ENCODE measurements around the gene FOXN3. TPM values are rescaled to one million over a fixed set of nuclear protein-coding genes. Genes with fewer than 3 reads are reported as not detected.

Gene FOXN3
- polyA plus RNA-seq, 1 donor (not counting 4 experiments of a cell fraction or from before 2014, with no cell fraction given), result 10.2 TPM

GRCh38 chr14:89256951-89257350, 160.1 kb downstream of the FOXN3 start:
- dilution Hi-C loops (cut with MboI; ENCODE audit: extremely low pct_ligation_motif_present, low sequenced_read_pairs), result no loop called here

GRCh38 chr14:89256283-89256682, 160.8 kb downstream of the FOXN3 start:
- no peak for TF ChIP-seq EZH2 (IDR thresholded peaks at IDR 0.05; ENCODE audit: low read length)
- TF ChIP-seq CTCF (optimal IDR thresholded peaks at IDR 0.05 in 1 of 3, IDR thresholded peaks at IDR 0.05 in 1 of 3, conservative IDR thresholded peaks at IDR 0.05 in 1 of 3; ENCODE audit: extremely low read depth in 1 of 3, insufficient read depth in 2 of 3, low read length in 3 of 3), result no peak
- Histone ChIP-seq H3K27me3 (ENCODE audit: control insufficient read depth, extremely low read depth, insufficient read depth, low read length) (no peaks in the 10 kb centered on the region), H2AFZ (ENCODE audit: control insufficient read depth, low read length) (no peak overlapping the region), H3K79me2 (ENCODE audit: control insufficient read depth, insufficient read depth, low read length) (no peaks in the 10 kb centered on the region), H3K9ac (ENCODE audit: control insufficient read depth, extremely low read depth, insufficient read depth, low read length) (no peak overlapping the region), H3K4me2 (ENCODE audit: control insufficient read depth, extremely low read depth, insufficient read depth, low read depth, low read length) (no peak overlapping the region), H3K4me1 (ENCODE audit: control insufficient read depth, extremely low read depth, insufficient read depth, low read length) (peaks cover under 1% of the 10 kb centered on the region), H3K9me1 (ENCODE audit: control insufficient read depth, extremely low read depth, insufficient read depth, low read length) (no peaks in the 10 kb centered on the region), H3K36me3 (ENCODE audit: control insufficient read depth in 2 of 2, extremely low read depth in 1 of 2, insufficient read depth in 2 of 2, low read length in 2 of 2) (no peaks in the 10 kb centered on the region), H4K20me1 (ENCODE audit: control insufficient read depth, extremely low read depth, insufficient read depth, low read length) (no peaks in the 10 kb centered on the region), H3K4me3 (ENCODE audit: control insufficient read depth in 2 of 3, extremely low read depth in 1 of 3, insufficient read depth in 2 of 3, low read depth in 1 of 3, low read length in 3 of 3) (no peak overlapping the region), H3K9me3 (ENCODE audit: control insufficient read depth, low read depth, low read length) (no peaks in the 10 kb centered on the region), H3K27ac (ENCODE audit: control insufficient read depth, insufficient read depth, low read length) (no peak overlapping the region)
- dilution Hi-C loops (cut with MboI; ENCODE audit: extremely low pct_ligation_motif_present, low sequenced_read_pairs), result no loop called here
- FAIRE-seq, result no peak
- no peak for DNase-seq (ENCODE audit: low read depth, low spot score)

More at GRCh38 chr14:89256951-89257350, 160.1 kb downstream of the FOXN3 start:
- H3K36me3 ChIP-seq (ENCODE audit: control insufficient read depth in 2 of 2, extremely low read depth in 1 of 2, insufficient read depth in 2 of 2, low read length in 2 of 2), result no peaks in the 10 kb centered on the region
- DNase-seq (ENCODE audit: low read depth, low spot score), result no peak
- H3K4me3 ChIP-seq (ENCODE audit: control insufficient read depth in 2 of 3, extremely low read depth in 1 of 3, insufficient read depth in 2 of 3, low read depth in 1 of 3, low read length in 3 of 3), result no peak overlapping the region
- no peak for FAIRE-seq
- no peak overlapping the region for H2AFZ ChIP-seq (ENCODE audit: control insufficient read depth, low read length)
- H3K27me3 ChIP-seq (ENCODE audit: control insufficient read depth, extremely low read depth, insufficient read depth, low read length), result no peaks in the 10 kb centered on the region
- H3K79me2 ChIP-seq (ENCODE audit: control insufficient read depth, insufficient read depth, low read length), result no peaks in the 10 kb centered on the region
- H4K20me1 ChIP-seq (ENCODE audit: control insufficient read depth, extremely low read depth, insufficient read depth, low read length), result no peaks in the 10 kb centered on the region
- no peak overlapping the region for H3K27ac ChIP-seq (ENCODE audit: control insufficient read depth, insufficient read depth, low read length)
- H3K9ac ChIP-seq (ENCODE audit: control insufficient read depth, extremely low read depth, insufficient read depth, low read length), result no peak overlapping the region
- TF ChIP-seq CTCF (optimal IDR thresholded peaks at IDR 0.05 in 1 of 3, IDR thresholded peaks at IDR 0.05 in 1 of 3, conservative IDR thresholded peaks at IDR 0.05 in 1 of 3; ENCODE audit: extremely low read depth in 1 of 3, insufficient read depth in 2 of 3, low read length in 3 of 3), result no peak
- no peak for TF ChIP-seq EZH2 (IDR thresholded peaks at IDR 0.05; ENCODE audit: low read length)
- no peak overlapping the region for H3K4me2 ChIP-seq (ENCODE audit: control insufficient read depth, extremely low read depth, insufficient read depth, low read depth, low read length)
- H3K9me3 ChIP-seq (ENCODE audit: control insufficient read depth, low read depth, low read length), result no peaks in the 10 kb centered on the region
- H3K9me1 ChIP-seq (ENCODE audit: control insufficient read depth, extremely low read depth, insufficient read depth, low read length), result no peaks in the 10 kb centered on the region
- H3K4me1 ChIP-seq (ENCODE audit: control insufficient read depth, extremely low read depth, insufficient read depth, low read length), result no peaks in the 10 kb centered on the region
